Measurements from ENCODE around the gene EXOSC7. TPM values are rescaled to one million over a fixed set of nuclear protein-coding genes. Genes with fewer than 3 reads are reported as not detected.
A peak's percentile ranks its signal among the peaks of the same experiment; 100 is the strongest.

The EXOSC7 gene
- total RNA-seq, 1 donor from 2014 or later: 56.2 TPM

DNA sequence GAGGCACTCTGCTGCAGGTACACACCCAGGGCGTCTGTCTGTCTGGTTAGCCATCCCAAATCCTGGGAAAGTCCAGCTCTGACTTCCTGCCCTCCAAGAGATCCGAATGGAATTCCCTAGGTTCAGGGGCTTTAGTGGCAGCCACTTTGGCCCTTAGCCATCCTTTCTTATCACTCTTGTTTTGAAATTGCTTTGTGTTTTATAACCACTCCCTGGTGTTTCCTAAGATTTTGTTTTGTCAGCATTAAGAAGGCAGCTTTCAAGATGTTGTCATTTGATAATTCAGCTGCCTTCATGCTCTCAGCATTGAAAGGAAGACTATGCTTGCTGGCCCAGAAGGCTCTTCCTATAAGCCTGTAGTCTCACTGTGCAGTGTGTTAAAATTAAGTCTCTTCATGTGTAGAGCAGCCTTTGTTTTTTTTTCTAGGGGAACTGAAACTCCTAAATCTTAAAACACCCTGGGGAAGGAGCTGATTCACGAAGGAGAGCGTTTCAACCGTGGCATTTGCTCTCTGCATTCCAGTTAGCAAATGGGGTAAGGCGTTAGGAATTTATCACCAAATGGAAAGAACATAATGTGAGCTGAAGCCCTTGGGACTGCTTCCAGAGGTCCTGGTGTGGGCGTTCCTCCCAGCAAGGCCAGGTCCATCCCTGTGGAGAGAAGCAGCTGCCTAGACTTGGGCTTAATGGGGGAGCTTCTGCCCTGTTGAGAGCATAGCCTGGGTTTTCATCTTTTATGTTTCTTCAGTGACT is 35.9 kb downstream of the EXOSC7 start:
- Histone ChIP-seq H3K4me1 (peaks cover 65% of the 10 kb centered on the region), H3K36me3 (peaks cover 0 to 4% of the 10 kb centered on the region in 2 donors), H3K9me3 (no peaks in the 10 kb centered on the region), H3K27me3 (no peaks in the 10 kb centered on the region), H3K4me3 (peak overlapping the region in 1 of 2 donors; percentile 9), H3K27ac (peak overlapping the region; percentile 87)
- intact Hi-C loops (cut with DNase I): no loop called here
- TF ChIP-seq CTCF (IDR thresholded peaks at IDR 0.05) (no peak), POLR2AphosphoS5 (IDR thresholded peaks at IDR 0.05; ENCODE audit: insufficient read depth in 1 of 2, low read depth in 1 of 2) (peak; percentile 17 to 80)
- no peak for DNase-seq (ENCODE audit: extremely low spot score in 2 of 2)

- Histone ChIP-seq H3K4me3 (no peak overlapping the region), H3K36me3 (peaks cover 0 to 4% of the 10 kb centered on the region in 2 donors), H3K27ac (peak overlapping the region; percentile 87), H3K4me1 (peaks cover 71% of the 10 kb centered on the region), H3K9me3 (no peaks in the 10 kb centered on the region), H3K27me3 (no peaks in the 10 kb centered on the region)
- TF ChIP-seq POLR2A (IDR thresholded peaks at IDR 0.05): no peak
- no peak for TF ChIP-seq CTCF (IDR thresholded peaks at IDR 0.05)
- no peak for TF ChIP-seq POLR2AphosphoS5 (IDR thresholded peaks at IDR 0.05; ENCODE audit: insufficient read depth in 1 of 2, low read depth in 1 of 2)
- intact Hi-C loops (cut with DNase I): no loop called here
- no peak for DNase-seq (ENCODE audit: extremely low spot score in 2 of 2)
Measured at GRCh38 chr3:45012577-45012976, 36.5 kb downstream of the EXOSC7 start.

GRCh38 chr3:45016916-45017315 is 40.9 kb downstream of the EXOSC7 start:
- Histone ChIP-seq H3K27ac (peak overlapping the region; percentile 69), H3K27me3 (no peaks in the 10 kb centered on the region), H3K4me1 (peaks cover 72% of the 10 kb centered on the region), H3K36me3 (peaks cover 0 to 4% of the 10 kb centered on the region in 2 donors), H3K9me3 (no peaks in the 10 kb centered on the region), H3K4me3 (no peak overlapping the region)
- intact Hi-C loops (cut with DNase I): no loop called here
- TF ChIP-seq CTCF (IDR thresholded peaks at IDR 0.05): no peak
- no peak for TF ChIP-seq POLR2AphosphoS5 (IDR thresholded peaks at IDR 0.05; ENCODE audit: insufficient read depth in 1 of 2, low read depth in 1 of 2)
- TF ChIP-seq POLR2A (IDR thresholded peaks at IDR 0.05): no peak
- DNase-seq (ENCODE audit: extremely low spot score in 2 of 2): no peak

GRCh38 chr3:45017821-45018220 is 41.8 kb downstream of the EXOSC7 start:
- intact Hi-C loops (cut with DNase I): no loop called here
- Histone ChIP-seq H3K4me1 (peaks cover 64% of the 10 kb centered on the region), H3K36me3 (peaks cover 0 to 4% of the 10 kb centered on the region in 2 donors), H3K27ac (peak overlapping the region; percentile 69), H3K9me3 (no peaks in the 10 kb centered on the region), H3K27me3 (no peaks in the 10 kb centered on the region), H3K4me3 (no peak overlapping the region)
- no peak for DNase-seq (ENCODE audit: extremely low spot score in 2 of 2)
- TF ChIP-seq POLR2A (IDR thresholded peaks at IDR 0.05) (no peak), CTCF (IDR thresholded peaks at IDR 0.05) (no peak), POLR2AphosphoS5 (IDR thresholded peaks at IDR 0.05; ENCODE audit: insufficient read depth in 1 of 2, low read depth in 1 of 2) (no peak)

DNA sequence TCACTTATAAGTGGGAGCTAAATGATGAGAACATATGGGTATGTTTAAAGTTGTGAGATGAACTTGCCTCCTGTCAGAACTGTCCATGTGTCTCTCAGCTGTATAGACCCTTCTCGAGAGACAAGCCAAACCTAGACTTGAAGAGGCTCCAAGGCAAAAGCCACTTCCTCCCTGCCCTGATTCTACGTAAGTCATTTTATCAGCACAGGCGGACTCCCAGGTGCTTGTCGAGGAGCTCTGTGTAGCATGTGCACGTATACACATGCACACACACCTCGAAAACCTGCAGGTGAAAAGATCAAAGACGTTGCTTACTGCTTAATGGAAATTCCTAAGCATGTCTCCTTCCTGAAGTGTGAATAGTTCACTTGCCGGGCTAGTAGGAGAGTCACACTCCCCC is 44.5 kb downstream of the EXOSC7 start:
- no peaks in the 10 kb centered on the region for H3K9me3 ChIP-seq
- H3K4me1 ChIP-seq: peaks cover 62% of the 10 kb centered on the region
- DNase-seq (ENCODE audit: extremely low spot score in 2 of 2): no peak
- no peaks in the 10 kb centered on the region for H3K36me3 ChIP-seq
- H3K4me3 ChIP-seq: no peak overlapping the region
- no peak for TF ChIP-seq POLR2AphosphoS5 (IDR thresholded peaks at IDR 0.05; ENCODE audit: insufficient read depth in 1 of 2, low read depth in 1 of 2)
- no peak for TF ChIP-seq POLR2A (IDR thresholded peaks at IDR 0.05)
- no peak for TF ChIP-seq CTCF (IDR thresholded peaks at IDR 0.05)
- no peak overlapping the region for H3K27ac ChIP-seq
- intact Hi-C loops (cut with DNase I): no loop called here
- no peaks in the 10 kb centered on the region for H3K27me3 ChIP-seq
